Astrocyte of the cerebellum (primary cell): ENCODE measurements around the gene FXN.

ENCODE experiments used
- DNase-seq: peaks from one replicate; pipeline ENCODE4 v3.0.0-alpha.2; 2011; ENCODE audit warnings: low read depth
- H3K4me3 ChIP-seq: 2 replicates; pipeline ENCODE4 v1.5.1; 2011; ENCODE audit warnings: mild to moderate bottlenecking, low read depth, low read length, moderate library complexity
- CTCF ChIP-seq: IDR thresholded peaks from 2 replicates; pipeline ENCODE4 v1.5.1; 2012; ENCODE audit warnings: low read length, low read depth, moderate library complexity, mild to moderate bottlenecking; ENCODE audit errors: missing control alignments
- in situ Hi-C: cut with HindIII; loops from 2 replicates; pipeline ENCODE4 v1.10.0; 2017; ENCODE audit warnings: low sequenced_read_pairs

FXN gene

GRCh38 chr9:69140123-69140735, 104.7 kb downstream of the FXN start:
- no peak overlapping the region for H3K4me3 ChIP-seq
- no peak for TF ChIP-seq CTCF
- in situ Hi-C loops = no loop called here
- no peak for DNase-seq

DNA sequence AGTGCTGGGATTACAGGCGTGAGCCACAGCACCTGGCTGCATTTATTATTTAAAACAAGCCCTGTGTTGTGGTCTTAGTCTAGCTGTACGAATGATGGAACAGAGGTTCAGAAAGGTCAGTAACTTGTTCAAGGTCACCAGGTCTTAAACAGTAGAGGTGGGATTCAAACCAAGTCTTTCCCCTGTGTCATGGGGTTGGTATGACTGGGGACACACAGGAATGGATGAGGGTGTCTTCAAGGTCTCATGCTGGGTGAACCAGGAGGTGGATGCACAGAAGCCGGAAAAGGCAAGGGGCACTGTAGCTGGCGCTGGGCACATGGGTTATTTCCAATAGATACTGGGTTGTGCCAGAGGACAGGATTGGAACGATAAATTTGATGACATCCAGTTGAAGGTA, 106.3 kb downstream of the FXN start:
- no peak for DNase-seq
- TF ChIP-seq CTCF = no peak
- in situ Hi-C loops = no loop called here
- no peak overlapping the region for H3K4me3 ChIP-seq

DNA sequence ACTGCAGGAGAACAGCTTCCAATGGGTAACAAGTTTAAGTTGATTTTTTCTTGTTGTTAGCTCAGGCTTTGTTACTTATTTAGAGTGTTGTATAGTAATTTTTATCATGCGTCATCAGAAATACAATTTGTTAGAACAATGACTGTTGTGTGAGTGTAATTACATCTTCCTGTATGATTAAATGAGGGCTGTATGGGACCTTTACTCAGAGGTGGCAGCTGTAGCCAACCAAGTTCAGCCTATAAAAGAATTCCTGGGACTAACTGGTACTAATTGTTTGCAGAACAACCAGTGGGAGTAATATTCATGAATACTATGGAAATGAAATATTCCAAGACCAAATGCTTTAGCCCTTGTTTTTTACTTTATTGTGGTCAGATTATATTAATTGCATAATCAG, 107.7 kb downstream of the FXN start:
- H3K4me3 ChIP-seq = no peak overlapping the region
- no peak for TF ChIP-seq CTCF
- in situ Hi-C loops = no loop called here
- DNase-seq = no peak

GRCh38 chr9:69145144-69145715, 109.7 kb downstream of the FXN start:
- no peak for TF ChIP-seq CTCF
- in situ Hi-C loops = no loop called here
- no peak for DNase-seq
- no peak overlapping the region for H3K4me3 ChIP-seq

DNA sequence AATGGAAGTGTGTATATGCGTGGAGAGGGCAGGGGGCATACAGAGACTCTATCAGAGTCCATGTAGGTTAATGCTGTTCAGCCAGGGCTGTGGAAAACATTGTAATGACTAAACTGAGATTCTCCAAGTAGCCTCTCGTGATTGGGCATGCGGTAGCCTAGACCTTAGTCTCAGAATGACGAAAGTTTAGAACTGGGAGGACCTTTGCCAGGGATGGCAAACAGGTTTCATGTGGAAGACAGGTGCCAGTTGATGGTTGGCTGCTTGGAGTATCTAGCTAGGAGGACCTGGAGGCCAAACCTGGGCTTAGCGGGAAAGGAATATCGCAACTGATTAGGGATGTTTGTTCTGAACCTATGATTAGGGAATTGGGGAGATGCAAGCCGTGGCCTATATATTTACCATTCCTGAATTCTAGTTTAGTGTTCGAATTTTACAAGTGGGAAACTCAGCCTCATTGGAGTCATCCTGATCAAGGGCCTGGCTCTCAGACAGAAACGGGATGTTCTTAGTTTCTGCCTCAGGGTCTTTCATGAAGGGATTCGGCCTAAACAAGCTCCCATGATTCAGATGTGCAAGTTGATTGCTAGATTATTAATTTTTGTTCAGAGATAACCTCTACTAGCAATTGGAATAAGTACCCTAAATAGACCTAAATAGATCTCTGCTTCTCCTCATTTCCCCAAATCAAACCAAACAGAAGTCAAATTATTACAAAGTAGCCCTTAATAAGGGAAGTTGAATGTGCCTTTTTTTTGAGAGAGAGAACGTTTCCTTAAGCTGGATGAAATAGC, 111.7 kb downstream of the FXN start:
- DNase-seq = no peak
- in situ Hi-C loops = no loop called here
- TF ChIP-seq CTCF = no peak
- no peak overlapping the region for H3K4me3 ChIP-seq

GRCh38 chr9:69149321-69149807, 113.8 kb downstream of the FXN start:
- in situ Hi-C loops = no loop called here
- peak; percentile 41 for TF ChIP-seq CTCF
- H3K4me3 ChIP-seq = no peak overlapping the region
- no peak for DNase-seq
